GM18909 (cell line): Measurements from ENCODE around the gene EME2.
"Not testable (repeated sequence)": the region's sequence is repeated elsewhere in the genome, so short reads cannot be mapped to it uniquely, and the experiment has no call there.

ENCODE experiments used
- ATAC-seq: cut with Tn5 transposase; IDR thresholded peaks from one replicate; pipeline ENCODE4 v1.9.1; 2021; ENCODE audit warnings: mild to moderate bottlenecking; ENCODE audit not compliant: unreplicated experiment, poor library complexity

Gene EME2

DNA sequence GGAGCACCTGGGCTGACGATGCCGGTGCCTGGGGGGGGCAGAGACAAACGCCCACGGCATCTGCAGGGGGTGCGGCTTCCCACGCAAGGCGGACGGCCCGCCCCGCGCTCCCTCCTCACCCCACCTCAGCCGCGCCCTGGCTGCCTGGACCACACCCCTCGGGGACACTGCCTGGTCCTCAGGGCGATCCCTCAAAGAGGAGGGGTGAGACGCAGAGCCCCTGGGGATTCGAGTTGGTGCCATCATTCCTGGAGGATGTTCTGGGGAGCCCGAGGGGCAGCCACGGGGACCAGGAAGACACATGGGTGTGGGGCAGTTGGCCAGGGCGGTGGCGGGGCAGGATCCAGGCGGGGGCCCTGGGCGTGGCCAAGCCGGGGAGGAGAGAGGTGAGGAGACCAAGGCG lies 17.0 kb downstream of the EME2 start:
- ATAC-seq: no peak

- ATAC-seq: no peak
Observed at GRCh38 chr16:1790261-1790610, 17.6 kb downstream of the EME2 start.

DNA sequence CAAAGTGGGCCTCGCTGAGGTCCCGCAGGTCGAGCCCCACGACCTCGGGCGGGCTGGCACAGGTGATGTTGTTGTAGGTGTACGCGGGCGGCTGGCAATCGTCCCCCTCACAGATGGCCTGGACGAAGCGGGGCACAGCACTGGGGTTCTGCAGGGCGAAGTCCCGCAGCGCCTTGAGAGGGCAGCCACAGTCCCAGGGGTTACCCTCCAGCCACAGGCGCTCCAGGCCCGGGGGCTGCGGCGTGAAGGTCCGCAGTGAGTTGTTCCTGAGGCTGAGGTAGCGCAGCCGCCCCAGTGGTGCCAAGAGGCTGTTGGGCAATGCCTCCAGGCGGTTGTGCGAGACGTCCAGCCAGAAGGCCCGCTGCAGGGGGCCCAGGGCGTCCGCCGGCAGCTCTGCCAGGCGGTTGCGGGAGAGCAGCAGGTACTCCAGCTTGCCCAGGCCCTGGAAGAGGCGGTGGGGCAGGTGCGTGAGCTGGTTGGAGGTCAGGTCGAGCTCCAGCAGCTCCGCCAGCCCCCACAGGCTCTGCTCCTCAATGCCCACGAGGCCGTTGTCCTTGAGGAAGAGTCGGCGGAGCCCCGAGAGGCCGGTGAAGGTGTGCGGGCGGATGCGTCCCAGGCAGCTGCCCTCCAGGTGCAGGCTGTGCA lies 18.1 kb downstream of the EME2 start:
- ATAC-seq: no peak

DNA sequence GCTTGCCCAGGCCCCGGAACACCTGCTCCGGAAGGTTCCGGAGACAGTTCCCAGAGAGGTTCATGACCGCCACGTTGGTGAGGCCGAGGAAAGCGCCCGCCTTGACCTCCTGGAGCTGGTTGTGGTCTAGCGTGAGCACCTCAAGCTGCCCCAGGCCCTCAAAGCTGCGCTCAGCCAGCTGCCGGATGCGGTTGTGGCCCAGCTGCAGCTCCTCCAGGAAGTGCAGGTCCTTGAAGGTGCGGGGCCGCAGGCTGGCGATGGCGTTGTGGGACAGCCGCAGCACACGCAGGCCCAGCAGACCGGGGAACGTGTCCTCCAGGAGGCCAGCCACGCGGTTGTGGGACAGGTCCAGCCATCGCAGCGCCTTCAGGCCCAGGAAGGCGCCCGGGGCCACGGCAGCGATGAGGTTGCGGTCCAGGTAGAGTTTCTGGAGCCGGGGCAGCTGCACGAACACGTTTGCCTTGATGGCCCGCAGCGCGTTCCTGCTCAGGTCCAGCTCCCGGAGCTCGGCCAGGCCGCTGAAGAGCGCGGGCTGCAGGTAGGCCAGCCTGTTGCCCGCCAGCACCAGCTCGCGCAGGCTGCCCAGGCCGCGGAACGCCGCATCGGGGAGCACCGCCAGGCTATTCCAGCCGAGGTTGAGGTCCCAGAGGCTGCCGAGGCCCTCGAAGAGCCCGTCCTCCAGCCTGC lies 18.8 kb downstream of the EME2 start:
- no peak for ATAC-seq

- ATAC-seq: no peak
Observed at GRCh38 chr16:1791943-1792812, 19.6 kb downstream of the EME2 start.

DNA sequence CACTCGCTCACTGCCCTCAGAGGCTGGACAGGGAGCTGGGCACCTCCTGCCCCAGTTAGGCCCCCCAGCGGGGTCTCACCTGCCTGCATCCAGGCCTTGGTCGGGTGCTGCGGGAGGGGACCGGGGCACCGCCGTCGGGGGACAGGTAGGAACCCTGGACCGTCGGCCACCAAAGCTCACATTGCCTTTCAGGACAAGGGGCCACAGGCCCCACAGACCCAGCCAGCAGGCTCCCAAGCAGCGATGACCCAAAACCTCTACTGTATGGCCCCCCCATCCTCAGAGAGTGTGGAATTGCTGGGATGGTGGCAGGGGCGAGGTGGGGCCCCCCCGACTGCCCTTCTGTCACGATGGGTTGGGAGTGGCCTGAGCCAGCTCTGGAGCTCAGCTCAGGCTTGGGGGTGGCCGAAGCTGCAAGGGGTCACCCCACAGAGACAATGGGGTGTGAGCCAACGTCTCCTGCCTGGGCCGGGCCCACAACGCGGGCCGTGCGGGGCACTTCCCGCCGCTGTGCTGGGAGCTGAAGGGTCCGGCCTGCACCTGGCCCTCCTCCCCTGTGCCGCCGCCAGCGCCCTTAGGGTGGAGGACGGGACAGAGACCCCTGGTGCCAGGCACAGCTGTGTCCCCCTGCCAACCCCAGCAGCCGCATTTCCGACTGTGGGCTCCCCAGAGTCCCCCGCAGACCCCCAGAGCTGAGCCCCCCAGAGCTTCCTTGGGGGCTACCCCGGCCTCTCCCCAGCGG lies 20.4 kb downstream of the EME2 start:
- no peak for ATAC-seq

- no peak for ATAC-seq
Observed at GRCh38 chr16:1793578-1794220, 21.1 kb downstream of the EME2 start, which contains the start of gene IGFALS. Gene IGFALS (minus strand): TSS chr16:1793705. CDS start chr16:1793652, 53 bp downstream.

GRCh38 chr16:1794221-1794871 lies 21.7 kb downstream of the EME2 start:
- ATAC-seq: no peak

DNA sequence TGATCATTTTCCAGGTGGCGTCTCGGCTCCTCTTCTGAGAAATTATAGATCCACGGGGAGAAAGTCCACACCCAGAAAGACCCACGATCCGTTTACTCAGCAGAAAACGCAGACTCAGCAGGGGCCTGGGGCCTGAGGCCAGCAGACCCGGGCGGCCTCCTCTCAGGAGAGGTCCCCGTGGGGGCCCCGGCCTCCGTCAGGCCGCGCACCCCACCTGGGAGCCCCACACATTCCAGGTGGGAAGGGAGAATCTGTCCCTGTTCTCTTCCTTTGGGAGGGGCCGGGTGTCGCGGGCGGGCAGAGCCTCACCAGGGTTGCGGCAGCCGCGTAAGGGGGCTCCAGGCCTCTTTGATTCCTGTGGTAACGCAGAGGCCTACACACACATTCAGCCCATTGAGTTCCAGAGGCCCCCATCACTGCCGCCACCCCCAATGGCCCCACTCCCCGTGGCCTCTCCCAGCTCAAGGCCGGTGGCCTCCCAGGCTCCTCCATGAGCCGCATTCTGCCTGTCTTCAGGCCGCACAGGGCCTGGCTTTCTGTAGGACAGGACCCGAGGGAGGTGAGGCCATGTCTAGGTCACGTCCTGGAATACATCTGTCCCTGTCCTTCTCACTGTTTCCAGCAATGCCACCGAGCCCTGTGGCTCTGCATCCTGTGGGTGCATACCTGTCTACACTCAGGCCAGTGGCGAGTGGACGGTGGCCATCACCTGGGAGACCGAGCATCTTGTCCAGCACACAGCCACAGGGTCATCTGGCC lies 22.5 kb downstream of the EME2 start:
- ATAC-seq: no peak

GRCh38 chr16:1799263-1799662 lies 26.7 kb downstream of the EME2 start:
- ATAC-seq: not testable (repeated sequence)

DNA sequence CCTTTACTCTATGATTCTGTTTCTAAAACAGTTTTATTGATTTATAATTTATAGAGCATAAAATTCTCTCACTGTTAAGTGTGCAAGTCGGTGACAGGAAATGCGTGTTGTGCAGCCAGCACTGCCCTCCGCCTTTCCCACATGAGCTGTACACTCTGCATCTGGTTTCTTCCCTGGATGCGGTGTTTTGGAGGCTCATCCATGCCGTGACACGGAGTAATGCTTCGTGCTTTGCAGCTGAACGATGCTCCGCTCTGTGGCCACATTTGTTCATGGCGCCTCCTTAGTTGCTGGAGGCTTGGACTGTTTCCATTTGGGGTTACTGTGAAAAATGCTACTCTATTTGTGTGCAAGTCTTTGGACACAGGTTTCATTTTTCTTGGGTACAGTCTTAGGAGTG lies 28.1 kb downstream of the EME2 start:
- no peak for ATAC-seq

DNA sequence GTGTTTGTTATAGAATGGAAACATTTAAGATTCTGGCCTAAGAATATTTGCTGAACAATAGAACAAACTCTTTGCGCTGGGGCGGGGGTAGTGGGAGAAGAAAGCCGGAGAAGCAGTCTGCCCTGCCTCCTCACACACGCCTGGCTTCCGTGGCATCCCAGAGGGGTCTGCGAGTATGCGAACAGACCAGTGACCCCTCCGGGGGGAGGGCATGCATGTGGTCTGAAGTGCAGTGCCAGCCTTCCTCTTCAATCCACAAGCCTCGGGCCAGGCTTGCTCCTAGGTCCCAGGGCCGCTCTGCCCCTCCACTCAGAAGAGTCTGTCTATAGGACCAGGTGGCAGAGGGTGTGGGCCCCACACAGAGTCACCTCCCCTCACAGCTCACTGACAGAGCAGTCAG lies 35.0 kb downstream of the EME2 start:
- ATAC-seq: no peak

- no peak for ATAC-seq
Observed at GRCh38 chr16:1808691-1809090, 36.1 kb downstream of the EME2 start.

- ATAC-seq: no peak
Observed at GRCh38 chr16:1809281-1809801, 36.7 kb downstream of the EME2 start.

DNA sequence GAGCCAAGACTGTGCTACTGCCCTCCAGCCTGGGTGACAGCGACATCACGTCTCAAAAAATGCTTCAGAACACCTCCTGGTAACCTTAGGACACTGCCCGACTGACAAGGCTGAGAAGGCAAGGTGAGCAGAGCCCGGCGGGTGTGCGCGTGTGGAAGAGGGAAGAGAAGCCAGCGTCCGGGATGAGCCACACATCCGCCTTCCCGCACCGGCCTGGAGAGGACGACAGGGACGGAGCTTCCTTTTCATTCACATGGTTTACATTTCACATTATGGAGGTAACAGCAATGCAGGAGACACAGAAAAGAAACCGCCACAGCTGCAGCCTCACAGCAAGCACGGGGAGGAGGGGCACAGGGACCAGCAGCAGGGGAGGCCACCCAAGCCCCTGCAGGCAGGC lies 37.5 kb downstream of the EME2 start:
- no peak for ATAC-seq

DNA sequence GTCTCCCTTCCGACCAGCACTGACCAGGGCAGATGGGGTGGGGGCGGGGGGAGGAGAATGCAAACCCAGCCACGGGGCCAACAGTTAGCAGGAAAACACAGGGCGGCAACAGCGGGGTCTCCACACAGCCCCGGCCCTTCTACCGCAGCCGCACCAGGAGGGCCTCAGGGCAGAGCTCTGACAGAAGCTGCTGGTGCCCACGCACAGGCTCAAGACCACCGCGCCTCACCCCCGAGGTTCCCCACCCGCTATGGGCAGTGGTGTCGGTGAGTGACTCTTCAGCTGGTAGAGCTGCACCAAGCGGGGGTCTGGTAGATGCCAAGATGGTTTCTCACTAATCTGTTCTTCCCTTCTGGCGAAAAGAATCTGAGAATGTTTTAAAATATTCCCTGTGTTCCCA lies 37.9 kb downstream of the EME2 start:
- no peak for ATAC-seq

DNA sequence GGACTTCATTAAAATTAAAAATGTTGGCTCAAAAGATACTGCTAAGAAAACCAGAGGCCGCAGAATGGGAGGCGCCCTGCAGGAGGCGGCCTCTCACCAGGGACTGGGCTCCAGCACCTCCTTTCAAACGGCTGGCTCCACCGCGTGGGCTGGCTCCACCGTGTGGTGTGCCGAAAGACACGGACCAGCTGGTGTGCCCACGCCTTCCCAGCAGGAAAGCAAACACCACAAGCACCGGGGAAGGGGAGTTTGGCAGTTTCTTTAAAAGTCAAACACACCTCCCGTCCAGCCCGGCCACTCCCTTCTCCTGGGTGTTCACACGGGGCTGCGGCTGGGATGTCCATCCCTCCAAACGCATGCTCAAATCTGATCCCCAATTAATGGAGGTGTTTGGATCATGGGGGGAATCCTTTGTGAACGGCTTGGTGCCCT lies 40.1 kb downstream of the EME2 start:
- ATAC-seq: no peak

- ATAC-seq: no peak
Observed at GRCh38 chr16:1815461-1815860, 42.9 kb downstream of the EME2 start.
